KMS-11 (cell line): ENCODE data around the gene PPIB.

Experiments
- H2AFZ ChIP-seq: fragments of 200-600 bp; sonication (generic); 2 replicates; pipeline ENCODE4 v1.6.1; 2016; ENCODE audit warnings: antibody characterized with exemption, mixed run types, low read depth
- H3K27ac ChIP-seq: fragments of 200-600 bp; sonication (generic); 2 replicates; pipeline ENCODE4 v1.6.1; 2016; ENCODE audit warnings: mild to moderate bottlenecking, mixed run types
- H3K27me3 ChIP-seq: fragments of 200-600 bp; sonication (generic); 2 replicates; pipeline ENCODE4 v1.6.1; 2017; ENCODE audit warnings: mild to moderate bottlenecking, low read depth, mixed run types, moderate library complexity; ENCODE audit not compliant: insufficient read depth
- H3K36me3 ChIP-seq: fragments of 200-600 bp; sonication (generic); 2 replicates; pipeline ENCODE4 v1.6.1; 2017; ENCODE audit warnings: mild to moderate bottlenecking, mixed run types; ENCODE audit not compliant: insufficient read depth
- H3K4me1 ChIP-seq: fragments of 200-600 bp; sonication (generic); 2 replicates; pipeline ENCODE4 v1.6.1; 2016; ENCODE audit warnings: mild to moderate bottlenecking, low read depth, mixed run types; ENCODE audit not compliant: poor library complexity, severe bottlenecking
- H3K4me2 ChIP-seq: fragments of 200-600 bp; sonication (generic); 2 replicates; pipeline ENCODE4 v1.7.0; 2016; ENCODE audit warnings: mild to moderate bottlenecking, mixed run types
- H3K4me3 ChIP-seq: fragments of 200-600 bp; sonication (generic); IDR thresholded peaks from 2 replicates; pipeline ENCODE4 v1.6.1; 2017; ENCODE audit warnings: low read depth, low read length, mixed read lengths; ENCODE audit not compliant: insufficient read depth
- H3K79me2 ChIP-seq: fragments of 200-600 bp; sonication (generic); 2 replicates; pipeline ENCODE4 v1.6.1; 2016; ENCODE audit warnings: low read depth, mixed run types; ENCODE audit not compliant: insufficient read depth
- H3K9ac ChIP-seq: fragments of 200-600 bp; sonication (generic); 2 replicates; pipeline ENCODE4 v1.6.1; 2016; ENCODE audit warnings: mild to moderate bottlenecking, mixed run types
- H4K20me1 ChIP-seq: fragments of 200-600 bp; sonication (generic); 2 replicates; pipeline ENCODE4 v1.6.1; 2016; ENCODE audit warnings: mild to moderate bottlenecking, mixed run types; ENCODE audit not compliant: insufficient read depth
- CTCF ChIP-seq: fragments of 200-600 bp; sonication (generic); conservative IDR thresholded peaks from 2 replicates; pipeline ENCODE4 v1.6.1; 2017; ENCODE audit warnings: low read depth, mild to moderate bottlenecking, antibody characterized with exemption, low read length, moderate library complexity, mixed read lengths

PPIB gene

GRCh38 chr15:64107337-64107736 is 55.5 kb downstream of the PPIB start:
- Histone ChIP-seq H3K4me2 (no peak overlapping the region), H3K9ac (no peak overlapping the region), H2AFZ (no peak overlapping the region)

More at GRCh38 chr15:64107337-64107736, 55.5 kb downstream of the PPIB start:
- Histone ChIP-seq H3K27ac (no peak overlapping the region), H3K4me1 (peaks cover 14% of the 10 kb centered on the region), H3K27me3 (no peaks in the 10 kb centered on the region), H3K79me2 (peaks cover 45% of the 10 kb centered on the region; the same call in 1 of the 2 replicates), H3K4me3 (no peak overlapping the region), H3K36me3 (no peaks in the 10 kb centered on the region), H4K20me1 (no peaks in the 10 kb centered on the region)
- no peak for TF ChIP-seq CTCF
